ENCODE measurements around the gene ECHDC3. TPM values are rescaled to one million over a fixed set of nuclear protein-coding genes. Genes with fewer than 3 reads are reported as not detected.

Gene ECHDC3
- total RNA-seq, 3 donors from 2014 or later (not counting 1 experiment from before 2014, with no cell fraction given) = 0.38 to 4.8 TPM; not detected in 1

DNA sequence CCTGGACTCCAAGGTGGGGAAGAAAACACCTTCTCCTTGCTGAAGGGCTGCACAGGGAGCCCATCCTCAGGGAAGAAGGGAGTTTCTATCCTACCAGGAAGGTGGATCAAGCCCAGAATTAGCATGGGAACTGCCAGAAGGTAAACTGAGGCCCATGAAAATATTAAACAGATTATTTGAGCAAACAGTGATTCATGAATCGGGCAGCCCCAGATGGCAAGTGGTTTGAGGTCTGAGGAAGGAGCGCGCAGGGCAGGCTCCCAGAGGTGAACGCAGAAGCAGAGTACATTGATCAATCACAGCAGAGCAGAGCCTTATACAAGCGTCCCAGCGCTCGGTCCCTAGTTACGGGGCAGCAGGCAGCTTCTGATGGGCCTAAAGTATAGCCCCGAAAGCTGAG is 45.2 kb downstream of the ECHDC3 start:
- Mint-ChIP-seq H3K4me1 (no peaks in the 10 kb centered on the region), H3K27ac (no peak overlapping the region), H3K36me3 (no peaks in the 10 kb centered on the region), H3K9me3 (no peaks in the 10 kb centered on the region), H3K4me3 (no peak overlapping the region), H3K27me3 (ENCODE audit: low read depth in 2 of 2) (peaks cover 0 to 8% of the 10 kb centered on the region in 2 donors)
- H3K36me3 ChIP-seq (ENCODE audit: control insufficient read depth, insufficient read depth, low read length) = no peaks in the 10 kb centered on the region
- whole genome bisulfite sequencing (ENCODE audit: insufficient coverage) = 95% methylated on average over 9 of the region's 9 CpGs
- H3K4me1 ChIP-seq (ENCODE audit: control insufficient read depth, insufficient read depth, low read length) = no peaks in the 10 kb centered on the region
- DNase-seq = no peak
- no peak overlapping the region for H3K27ac ChIP-seq (ENCODE audit: low read length)
- H3K4me3 ChIP-seq (ENCODE audit: low read length) = no peak overlapping the region
- H3K27me3 ChIP-seq (ENCODE audit: control insufficient read depth, insufficient read depth, low read length) = no peaks in the 10 kb centered on the region
- ATAC-seq = no peak
- intact Hi-C loops (cut with micrococcal nuclease) = no loop called here
- no peaks in the 10 kb centered on the region for H3K9me3 ChIP-seq (ENCODE audit: control insufficient read depth, insufficient read depth, low read length)
- TF ChIP-seq CTCF (IDR thresholded peaks at IDR 0.05) = no peak

GRCh38 chr10:11787846-11788245 is 45.7 kb downstream of the ECHDC3 start:
- 92% methylated on average over 10 of the region's 10 CpGs for WGBS (ENCODE audit: insufficient coverage)
- Histone ChIP-seq H3K36me3 (ENCODE audit: control insufficient read depth, insufficient read depth, low read length) (no peaks in the 10 kb centered on the region), H3K9me3 (ENCODE audit: control insufficient read depth, insufficient read depth, low read length) (no peaks in the 10 kb centered on the region), H3K27ac (ENCODE audit: low read length) (no peak overlapping the region), H3K27me3 (ENCODE audit: control insufficient read depth, insufficient read depth, low read length) (no peaks in the 10 kb centered on the region), H3K4me3 (ENCODE audit: low read length) (no peak overlapping the region), H3K4me1 (ENCODE audit: control insufficient read depth, insufficient read depth, low read length) (no peaks in the 10 kb centered on the region)
- Mint-ChIP-seq H3K4me3 (no peak overlapping the region), H3K4me1 (no peaks in the 10 kb centered on the region), H3K27ac (no peak overlapping the region), H3K27me3 (ENCODE audit: low read depth in 2 of 2) (peaks cover 0 to 8% of the 10 kb centered on the region in 2 donors), H3K36me3 (no peaks in the 10 kb centered on the region), H3K9me3 (no peaks in the 10 kb centered on the region)
- ATAC-seq (no peak), DNase-seq (no peak)
- intact Hi-C loops (cut with micrococcal nuclease) = no loop called here
- TF ChIP-seq CTCF (IDR thresholded peaks at IDR 0.05) = no peak

GRCh38 chr10:11789306-11789705 is 47.1 kb downstream of the ECHDC3 start:
- H3K4me1 Mint-ChIP-seq = no peaks in the 10 kb centered on the region
- WGBS (ENCODE audit: insufficient coverage) = 90% methylated on average over 2 of the region's 2 CpGs
- no peaks in the 10 kb centered on the region for H3K36me3 Mint-ChIP-seq
- H3K27ac Mint-ChIP-seq = no peak overlapping the region
- peaks cover 0 to 8% of the 10 kb centered on the region in 2 donors for H3K27me3 Mint-ChIP-seq (ENCODE audit: low read depth in 2 of 2)
- H3K9me3 Mint-ChIP-seq = no peaks in the 10 kb centered on the region
- no peak for DNase-seq
- Histone ChIP-seq H3K36me3 (ENCODE audit: control insufficient read depth, insufficient read depth, low read length) (no peaks in the 10 kb centered on the region), H3K27ac (ENCODE audit: low read length) (no peak overlapping the region), H3K27me3 (ENCODE audit: control insufficient read depth, insufficient read depth, low read length) (no peaks in the 10 kb centered on the region), H3K9me3 (ENCODE audit: control insufficient read depth, insufficient read depth, low read length) (no peaks in the 10 kb centered on the region), H3K4me1 (ENCODE audit: control insufficient read depth, insufficient read depth, low read length) (no peaks in the 10 kb centered on the region), H3K4me3 (ENCODE audit: low read length) (no peak overlapping the region)
- no peak for TF ChIP-seq CTCF (IDR thresholded peaks at IDR 0.05)
- no peak overlapping the region for H3K4me3 Mint-ChIP-seq
- no peak for ATAC-seq
- intact Hi-C loops (cut with micrococcal nuclease) = no loop called here

DNA sequence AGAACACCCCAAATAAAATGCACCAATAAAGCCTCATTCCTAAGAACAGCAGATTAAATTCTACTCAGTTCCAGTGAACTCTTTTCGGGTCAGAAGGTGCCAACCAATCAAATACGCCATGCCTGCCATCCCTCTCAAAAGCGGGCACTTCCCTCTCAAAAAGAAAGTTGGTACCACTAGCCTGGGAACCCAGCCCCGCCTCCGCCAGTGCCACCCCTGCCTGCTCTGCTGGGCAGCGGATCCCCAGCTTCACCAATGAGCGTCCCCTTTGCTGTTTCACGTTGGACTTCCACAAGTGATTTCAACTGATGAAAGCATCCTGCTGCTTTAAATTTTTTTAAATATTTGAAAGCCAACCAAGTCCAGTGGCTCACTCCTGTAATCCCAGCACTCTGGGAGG is 47.8 kb downstream of the ECHDC3 start:
- ATAC-seq (no peak), DNase-seq (no peak)
- Mint-ChIP-seq H3K4me1 (no peaks in the 10 kb centered on the region), H3K36me3 (no peaks in the 10 kb centered on the region), H3K27me3 (ENCODE audit: low read depth in 2 of 2) (peaks cover 0 to 5% of the 10 kb centered on the region in 2 donors), H3K9me3 (no peaks in the 10 kb centered on the region), H3K4me3 (no peak overlapping the region), H3K27ac (no peak overlapping the region)
- no peak for TF ChIP-seq CTCF (IDR thresholded peaks at IDR 0.05)
- H3K36me3 ChIP-seq (ENCODE audit: control insufficient read depth, insufficient read depth, low read length) = no peaks in the 10 kb centered on the region
- H3K4me1 ChIP-seq (ENCODE audit: control insufficient read depth, insufficient read depth, low read length) = no peaks in the 10 kb centered on the region
- no peaks in the 10 kb centered on the region for H3K9me3 ChIP-seq (ENCODE audit: control insufficient read depth, insufficient read depth, low read length)
- intact Hi-C loops (cut with micrococcal nuclease) = no loop called here
- 87% methylated on average over 8 of the region's 8 CpGs for WGBS (ENCODE audit: insufficient coverage)
- no peaks in the 10 kb centered on the region for H3K27me3 ChIP-seq (ENCODE audit: control insufficient read depth, insufficient read depth, low read length)
- no peak overlapping the region for H3K4me3 ChIP-seq (ENCODE audit: low read length)
- H3K27ac ChIP-seq (ENCODE audit: low read length) = no peak overlapping the region

All from natural killer cell (primary cell).